ENCODE data around the gene CRYZL1. TPM values are rescaled to one million over a fixed set of nuclear protein-coding genes. Genes with fewer than 3 reads are reported as not detected.
"Not testable (repeated sequence)": the region's sequence is repeated elsewhere in the genome, so short reads cannot be mapped to it uniquely, and the experiment has no call there.

Gene CRYZL1
- total and polyA plus RNA-seq, 2 donors (not counting 1 experiment from before 2014, with no cell fraction given), result 30.7 to 72.6 TPM

- Histone ChIP-seq H3K27ac (ENCODE audit: insufficient read depth, low read length) (no peak overlapping the region), H3K27me3 (ENCODE audit: control insufficient read depth, insufficient read depth, low read length) (no peaks in the 10 kb centered on the region), H3K9me3 (ENCODE audit: control insufficient read depth, insufficient read depth, low read depth, low read length) (no peaks in the 10 kb centered on the region), H3K4me3 (replicated peaks in 1 of 4; ENCODE audit: control extremely low read depth in 1 of 4, insufficient read depth in 1 of 4, low read depth in 3 of 4, low read length in 4 of 4) (no peak overlapping the region), H3K79me2 (ENCODE audit: control insufficient read depth, insufficient read depth, low read length) (peaks cover 26% of the 10 kb centered on the region), H3K9ac (ENCODE audit: insufficient read depth, low read length) (no peak overlapping the region), H3K4me2 (ENCODE audit: extremely low read depth, insufficient read depth, low read length) (no peak overlapping the region), H3K36me3 (ENCODE audit: control insufficient read depth, insufficient read depth, low read length) (peaks cover 5% of the 10 kb centered on the region), H2AFZ (ENCODE audit: low read length) (no peak overlapping the region), H3K4me1 (ENCODE audit: control insufficient read depth, extremely low read depth, insufficient read depth, low read length) (peaks cover 2% of the 10 kb centered on the region), H4K20me1 (ENCODE audit: control insufficient read depth, extremely low read depth, insufficient read depth, low read length) (no peaks in the 10 kb centered on the region)
- TF ChIP-seq EZH2 (IDR thresholded peaks at IDR 0.05; ENCODE audit: low read length, missing control alignments) (no peak), CTCF (conservative IDR thresholded peaks at IDR 0.05 in 1 of 2, IDR thresholded peaks at IDR 0.05 in 1 of 2; ENCODE audit: low read depth in 1 of 2, low read length in 2 of 2) (no peak)
- DNase-seq (ENCODE audit: low read depth in 2 of 2), result no peak
Observed at GRCh38 chr21:33584455-33584854, 57.1 kb downstream of the CRYZL1 start.

GRCh38 chr21:33578959-33579542 lies 62.5 kb downstream of the CRYZL1 start:
- peak; percentile 33 to 38 for DNase-seq (ENCODE audit: low read depth in 2 of 2)
- Histone ChIP-seq H3K79me2 (ENCODE audit: control insufficient read depth, insufficient read depth, low read length) (no peaks in the 10 kb centered on the region), H3K4me2 (ENCODE audit: extremely low read depth, insufficient read depth, low read length) (no peak overlapping the region), H3K4me3 (replicated peaks in 1 of 4; ENCODE audit: control extremely low read depth in 1 of 4, insufficient read depth in 1 of 4, low read depth in 3 of 4, low read length in 4 of 4) (no peak overlapping the region), H3K9ac (ENCODE audit: insufficient read depth, low read length) (no peak overlapping the region), H2AFZ (ENCODE audit: low read length) (no peak overlapping the region), H3K36me3 (ENCODE audit: control insufficient read depth, insufficient read depth, low read length) (peaks cover 6% of the 10 kb centered on the region), H3K9me3 (ENCODE audit: control insufficient read depth, insufficient read depth, low read depth, low read length) (no peaks in the 10 kb centered on the region), H3K4me1 (ENCODE audit: control insufficient read depth, extremely low read depth, insufficient read depth, low read length) (peaks cover 9% of the 10 kb centered on the region), H3K27me3 (ENCODE audit: control insufficient read depth, insufficient read depth, low read length) (no peaks in the 10 kb centered on the region), H4K20me1 (ENCODE audit: control insufficient read depth, extremely low read depth, insufficient read depth, low read length) (no peaks in the 10 kb centered on the region), H3K27ac (ENCODE audit: insufficient read depth, low read length) (peak overlapping the region; percentile 41)
- TF ChIP-seq EZH2 (IDR thresholded peaks at IDR 0.05; ENCODE audit: low read length, missing control alignments), result no peak
- TF ChIP-seq CTCF (conservative IDR thresholded peaks at IDR 0.05 in 1 of 2, IDR thresholded peaks at IDR 0.05 in 1 of 2; ENCODE audit: low read depth in 1 of 2, low read length in 2 of 2), result no peak

- peaks cover 9% of the 10 kb centered on the region for H3K4me1 ChIP-seq (ENCODE audit: control insufficient read depth, extremely low read depth, insufficient read depth, low read length)
- H3K4me3 ChIP-seq (replicated peaks in 1 of 4; ENCODE audit: control extremely low read depth in 1 of 4, insufficient read depth in 1 of 4, low read depth in 3 of 4, low read length in 4 of 4), result no peak overlapping the region
- H3K4me2 ChIP-seq (ENCODE audit: extremely low read depth, insufficient read depth, low read length), result no peak overlapping the region
- no peaks in the 10 kb centered on the region for H3K79me2 ChIP-seq (ENCODE audit: control insufficient read depth, insufficient read depth, low read length)
- peaks cover 7% of the 10 kb centered on the region for H3K36me3 ChIP-seq (ENCODE audit: control insufficient read depth, insufficient read depth, low read length)
- no peaks in the 10 kb centered on the region for H3K27me3 ChIP-seq (ENCODE audit: control insufficient read depth, insufficient read depth, low read length)
- H3K9me3 ChIP-seq (ENCODE audit: control insufficient read depth, insufficient read depth, low read depth, low read length), result no peaks in the 10 kb centered on the region
- no peak overlapping the region for H3K27ac ChIP-seq (ENCODE audit: insufficient read depth, low read length)
- TF ChIP-seq EZH2 (IDR thresholded peaks at IDR 0.05; ENCODE audit: low read length, missing control alignments) (no peak), CTCF (conservative IDR thresholded peaks at IDR 0.05 in 1 of 2, IDR thresholded peaks at IDR 0.05 in 1 of 2; ENCODE audit: low read depth in 1 of 2, low read length in 2 of 2) (no peak)
- H3K9ac ChIP-seq (ENCODE audit: insufficient read depth, low read length), result no peak overlapping the region
- no peaks in the 10 kb centered on the region for H4K20me1 ChIP-seq (ENCODE audit: control insufficient read depth, extremely low read depth, insufficient read depth, low read length)
- DNase-seq (ENCODE audit: low read depth in 2 of 2), result peak; percentile 41 to 71
- no peak overlapping the region for H2AFZ ChIP-seq (ENCODE audit: low read length)
Observed at GRCh38 chr21:33578214-33578613, 63.3 kb downstream of the CRYZL1 start.

- H3K36me3 ChIP-seq (ENCODE audit: control insufficient read depth, insufficient read depth, low read length); H3K27ac ChIP-seq (ENCODE audit: insufficient read depth, low read length); H4K20me1 ChIP-seq (ENCODE audit: control insufficient read depth, extremely low read depth, insufficient read depth, low read length); H3K4me1 ChIP-seq (ENCODE audit: control insufficient read depth, extremely low read depth, insufficient read depth, low read length); H3K27me3 ChIP-seq (ENCODE audit: control insufficient read depth, insufficient read depth, low read length); H3K9ac ChIP-seq (ENCODE audit: insufficient read depth, low read length); H3K4me3 ChIP-seq (replicated peaks in 1 of 4; ENCODE audit: control extremely low read depth in 1 of 4, insufficient read depth in 1 of 4, low read depth in 3 of 4, low read length in 4 of 4); H3K9me3 ChIP-seq (ENCODE audit: control insufficient read depth, insufficient read depth, low read depth, low read length); H3K79me2 ChIP-seq (ENCODE audit: control insufficient read depth, insufficient read depth, low read length); DNase-seq (ENCODE audit: low read depth in 2 of 2); H3K4me2 ChIP-seq (ENCODE audit: extremely low read depth, insufficient read depth, low read length); H2AFZ ChIP-seq (ENCODE audit: low read length): not testable (repeated sequence)
Observed at GRCh38 chr21:33576741-33577141, 64.8 kb downstream of the CRYZL1 start.
